ENCODE data around the gene TPT1. TPM values are rescaled to one million over a fixed set of nuclear protein-coding genes. Genes with fewer than 3 reads are reported as not detected.
A peak's percentile ranks its signal among the peaks of the same experiment; 100 is the strongest.

Gene TPT1
- total RNA-seq, 1 donor = 2,232 TPM

DNA sequence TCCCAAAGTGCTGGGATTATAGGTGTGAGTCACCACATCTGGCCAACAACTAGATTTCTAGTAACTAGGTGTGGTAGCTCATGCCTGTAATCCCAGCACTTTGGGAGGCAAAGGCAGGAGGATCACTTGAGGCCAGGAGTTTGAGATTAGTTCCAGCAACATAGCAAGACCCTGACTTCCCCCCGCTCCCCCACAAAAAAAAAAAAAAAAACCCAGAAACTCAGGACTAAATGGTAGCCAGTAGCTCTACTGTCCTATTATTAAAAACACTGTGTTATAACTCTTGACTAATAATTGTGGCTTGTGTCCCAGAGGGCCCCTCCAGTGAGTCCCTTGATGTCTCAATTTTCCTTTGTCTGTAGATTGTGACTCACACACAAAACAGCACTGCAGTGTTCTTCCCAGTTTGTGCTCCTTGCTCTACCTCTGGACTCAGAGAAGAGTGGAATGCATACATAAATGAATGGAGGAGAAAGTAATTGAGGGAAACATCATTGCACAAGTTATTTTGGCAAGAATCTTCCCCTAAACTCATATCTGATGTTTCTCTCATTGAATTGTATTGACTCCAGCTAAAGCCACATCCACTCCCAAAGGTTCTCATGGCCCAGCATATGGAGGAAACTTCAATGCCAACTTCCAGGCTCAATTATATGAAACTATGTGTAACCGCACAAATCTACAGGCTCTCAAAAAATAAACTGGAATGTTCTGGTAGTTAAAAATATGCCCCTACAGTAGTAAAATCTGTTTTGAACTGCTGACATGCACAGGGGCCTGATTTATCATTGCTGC, 8.8 kb downstream of the TPT1 start:
- Histone ChIP-seq H3K27me3 (ENCODE audit: insufficient read depth, low read length) (no peaks in the 10 kb centered on the region), H2AFZ (ENCODE audit: low read length) (no peak overlapping the region), H3K9me3 (ENCODE audit: low read depth, low read length) (no peaks in the 10 kb centered on the region), H3K4me1 (ENCODE audit: insufficient read depth, low read length) (peaks cover 72% of the 10 kb centered on the region), H3K36me3 (ENCODE audit: insufficient read depth, low read length) (peaks cover 24% of the 10 kb centered on the region), H3K27ac (ENCODE audit: low read depth, low read length) (peak overlapping the region; percentile 58), H3K4me2 (ENCODE audit: insufficient read depth, low read length) (no peak overlapping the region), H3K79me2 (ENCODE audit: insufficient read depth, low read length) (peaks cover 4% of the 10 kb centered on the region), H4K20me1 (ENCODE audit: insufficient read depth, low read length) (peaks cover 37% of the 10 kb centered on the region), H3K4me3 (ENCODE audit: insufficient read depth, low read length) (no peak overlapping the region)
- DNase-seq (ENCODE audit: insufficient read length, low spot score, missing footprints) = peak; percentile 83
- TF ChIP-seq, protein P1, sequence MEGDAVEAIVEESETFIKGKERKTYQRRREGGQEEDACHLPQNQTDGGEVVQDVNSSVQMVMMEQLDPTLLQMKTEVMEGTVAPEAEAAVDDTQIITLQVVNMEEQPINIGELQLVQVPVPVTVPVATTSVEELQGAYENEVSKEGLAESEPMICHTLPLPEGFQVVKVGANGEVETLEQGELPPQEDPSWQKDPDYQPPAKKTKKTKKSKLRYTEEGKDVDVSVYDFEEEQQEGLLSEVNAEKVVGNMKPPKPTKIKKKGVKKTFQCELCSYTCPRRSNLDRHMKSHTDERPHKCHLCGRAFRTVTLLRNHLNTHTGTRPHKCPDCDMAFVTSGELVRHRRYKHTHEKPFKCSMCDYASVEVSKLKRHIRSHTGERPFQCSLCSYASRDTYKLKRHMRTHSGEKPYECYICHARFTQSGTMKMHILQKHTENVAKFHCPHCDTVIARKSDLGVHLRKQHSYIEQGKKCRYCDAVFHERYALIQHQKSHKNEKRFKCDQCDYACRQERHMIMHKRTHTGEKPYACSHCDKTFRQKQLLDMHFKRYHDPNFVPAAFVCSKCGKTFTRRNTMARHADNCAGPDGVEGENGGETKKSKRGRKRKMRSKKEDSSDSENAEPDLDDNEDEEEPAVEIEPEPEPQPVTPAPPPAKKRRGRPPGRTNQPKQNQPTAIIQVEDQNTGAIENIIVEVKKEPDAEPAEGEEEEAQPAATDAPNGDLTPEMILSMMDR (IDR thresholded peaks at IDR 0.05; ENCODE audit: extremely low read depth, low read depth, low read length) = no peak

DNA sequence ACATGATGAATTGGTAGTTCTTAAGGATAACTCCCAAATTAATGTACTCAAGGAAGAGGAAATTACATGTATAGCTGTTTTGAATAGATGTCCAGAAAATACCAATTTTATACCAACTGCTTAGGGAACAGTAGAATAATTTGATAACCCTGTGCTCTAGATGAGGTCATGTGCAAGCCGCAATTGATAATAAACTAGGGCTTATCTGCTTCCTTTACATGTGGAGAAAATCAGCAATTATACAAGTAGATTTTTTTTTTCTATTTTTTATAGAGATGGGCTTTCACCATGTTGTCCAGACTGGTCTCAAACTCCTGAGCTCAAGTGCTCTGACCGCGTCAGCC, 9.3 kb downstream of the TPT1 start:
- no peak overlapping the region for H3K4me2 ChIP-seq (ENCODE audit: insufficient read depth, low read length)
- peaks cover 31% of the 10 kb centered on the region for H4K20me1 ChIP-seq (ENCODE audit: insufficient read depth, low read length)
- no peaks in the 10 kb centered on the region for H3K27me3 ChIP-seq (ENCODE audit: insufficient read depth, low read length)
- peaks cover 69% of the 10 kb centered on the region for H3K4me1 ChIP-seq (ENCODE audit: insufficient read depth, low read length)
- H3K4me3 ChIP-seq (ENCODE audit: insufficient read depth, low read length) = no peak overlapping the region
- peak overlapping the region; percentile 58 for H3K27ac ChIP-seq (ENCODE audit: low read depth, low read length)
- peaks cover 3% of the 10 kb centered on the region for H3K79me2 ChIP-seq (ENCODE audit: insufficient read depth, low read length)
- TF ChIP-seq, protein P1 (IDR thresholded peaks at IDR 0.05; ENCODE audit: extremely low read depth, low read depth, low read length) = no peak
- no peak for DNase-seq (ENCODE audit: insufficient read length, low spot score, missing footprints)
- H3K9me3 ChIP-seq (ENCODE audit: low read depth, low read length) = no peaks in the 10 kb centered on the region
- no peak overlapping the region for H2AFZ ChIP-seq (ENCODE audit: low read length)
- H3K36me3 ChIP-seq (ENCODE audit: insufficient read depth, low read length) = peaks cover 18% of the 10 kb centered on the region

DNA sequence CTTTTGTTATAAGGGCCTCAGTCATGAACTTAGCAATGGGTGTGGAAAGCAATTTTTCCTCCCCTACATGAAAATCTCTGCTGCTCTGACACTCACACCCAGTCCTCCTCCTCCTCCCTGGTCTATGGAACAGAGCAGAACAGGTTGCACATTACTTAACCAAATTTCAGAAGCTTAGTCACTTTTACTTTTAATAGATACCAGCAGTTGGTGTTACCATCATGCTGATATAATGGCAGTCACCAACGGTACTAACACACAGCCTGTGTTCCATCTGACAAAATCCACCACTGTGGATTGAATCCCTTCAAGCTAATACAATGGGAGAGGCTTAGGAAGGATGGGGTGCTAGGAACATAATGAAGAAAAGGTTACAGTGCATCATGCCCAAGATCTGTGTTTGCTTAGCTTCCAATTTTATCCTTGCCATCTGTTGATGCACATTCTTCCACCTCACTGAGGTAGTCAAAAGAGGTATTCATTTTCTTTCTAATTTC, 9.8 kb downstream of the TPT1 start:
- DNase-seq (ENCODE audit: insufficient read length, low spot score, missing footprints) = no peak
- Histone ChIP-seq H4K20me1 (ENCODE audit: insufficient read depth, low read length) (peaks cover 26% of the 10 kb centered on the region), H3K27ac (ENCODE audit: low read depth, low read length) (peak overlapping the region; percentile 58), H3K79me2 (ENCODE audit: insufficient read depth, low read length) (no peaks in the 10 kb centered on the region), H3K4me1 (ENCODE audit: insufficient read depth, low read length) (peaks cover 64% of the 10 kb centered on the region), H3K4me3 (ENCODE audit: insufficient read depth, low read length) (no peak overlapping the region), H2AFZ (ENCODE audit: low read length) (no peak overlapping the region), H3K4me2 (ENCODE audit: insufficient read depth, low read length) (no peak overlapping the region), H3K27me3 (ENCODE audit: insufficient read depth, low read length) (no peaks in the 10 kb centered on the region), H3K36me3 (ENCODE audit: insufficient read depth, low read length) (peaks cover 13% of the 10 kb centered on the region), H3K9me3 (ENCODE audit: low read depth, low read length) (no peaks in the 10 kb centered on the region)
- TF ChIP-seq, protein P1 (IDR thresholded peaks at IDR 0.05; ENCODE audit: extremely low read depth, low read depth, low read length) = no peak

DNA sequence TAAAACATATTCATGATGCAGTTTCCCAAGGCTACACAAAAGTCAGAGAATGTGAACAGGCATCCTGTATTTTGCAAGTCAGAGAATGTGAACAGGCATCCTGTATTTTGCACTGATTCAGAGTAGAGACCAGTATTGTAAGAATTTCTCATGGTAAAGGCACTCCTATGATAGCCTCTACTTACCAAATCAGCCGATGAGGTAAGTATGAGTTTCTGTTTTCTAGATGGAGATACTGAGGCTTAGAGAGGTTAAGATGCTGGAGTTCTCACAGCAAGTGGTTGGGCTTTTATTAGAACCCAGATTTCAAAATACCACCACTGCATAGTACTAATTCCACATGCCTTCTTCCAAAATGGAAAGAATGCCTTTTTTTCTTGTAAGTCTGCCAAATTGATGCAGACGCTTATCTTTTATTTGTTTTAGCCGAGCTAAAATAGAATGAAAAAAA, 12.3 kb downstream of the TPT1 start:
- no peaks in the 10 kb centered on the region for H3K79me2 ChIP-seq (ENCODE audit: insufficient read depth, low read length)
- peak overlapping the region; percentile 66 for H3K27ac ChIP-seq (ENCODE audit: low read depth, low read length)
- H2AFZ ChIP-seq (ENCODE audit: low read length) = no peak overlapping the region
- H3K36me3 ChIP-seq (ENCODE audit: insufficient read depth, low read length) = no peaks in the 10 kb centered on the region
- H3K9me3 ChIP-seq (ENCODE audit: low read depth, low read length) = no peaks in the 10 kb centered on the region
- peaks cover 13% of the 10 kb centered on the region for H4K20me1 ChIP-seq (ENCODE audit: insufficient read depth, low read length)
- peak; percentile 51 for DNase-seq (ENCODE audit: insufficient read length, low spot score, missing footprints)
- H3K4me2 ChIP-seq (ENCODE audit: insufficient read depth, low read length) = peak overlapping the region; percentile 10
- peaks cover 52% of the 10 kb centered on the region for H3K4me1 ChIP-seq (ENCODE audit: insufficient read depth, low read length)
- no peak overlapping the region for H3K4me3 ChIP-seq (ENCODE audit: insufficient read depth, low read length)
- H3K27me3 ChIP-seq (ENCODE audit: insufficient read depth, low read length) = no peaks in the 10 kb centered on the region
- TF ChIP-seq, protein P1 (IDR thresholded peaks at IDR 0.05; ENCODE audit: extremely low read depth, low read depth, low read length) = no peak

All from osteoblast (primary cell).